G401.6 (cell line): ENCODE measurements around the gene PCED1B.

ENCODE experiments used
- FAIRE-seq: peaks from 2 replicates; lab custom pipeline; 2012; peaks lifted over from hg19 to GRCh38; lab: Jason Lieb, UNC

PCED1B gene

GRCh38 chr12:47236109-47236714 is 156.8 kb downstream of the PCED1B start:
- no peak for FAIRE-seq

GRCh38 chr12:47237751-47238211 is 158.4 kb downstream of the PCED1B start:
- no peak for FAIRE-seq

- FAIRE-seq = no peak
These were observed 159.3 kb downstream of the PCED1B start for GRCh38 chr12:47238669-47239114.

GRCh38 chr12:47242426-47242825 is 163.0 kb downstream of the PCED1B start:
- no peak for FAIRE-seq

- no peak for FAIRE-seq
These were observed 165.4 kb downstream of the PCED1B start for GRCh38 chr12:47244835-47245234.

- no peak for FAIRE-seq
These were observed 166.2 kb downstream of the PCED1B start for GRCh38 chr12:47245623-47246022.

GRCh38 chr12:47247418-47247817 is 168.0 kb downstream of the PCED1B start:
- no peak for FAIRE-seq

GRCh38 chr12:47249082-47249481 is 169.7 kb downstream of the PCED1B start:
- no peak for FAIRE-seq

- FAIRE-seq = no peak
These were observed 170.4 kb downstream of the PCED1B start for GRCh38 chr12:47249719-47250357.

- no peak for FAIRE-seq
These were observed 172.5 kb downstream of the PCED1B start for GRCh38 chr12:47251919-47252318.

GRCh38 chr12:47264951-47265350 is 185.5 kb downstream of the PCED1B start:
- no peak for FAIRE-seq

GRCh38 chr12:47265391-47265790 is 186.0 kb downstream of the PCED1B start:
- FAIRE-seq = no peak

- no peak for FAIRE-seq
These were observed 188.2 kb downstream of the PCED1B start for GRCh38 chr12:47267571-47267970.

GRCh38 chr12:47268501-47269454 is 189.4 kb downstream of the PCED1B start:
- no peak for FAIRE-seq

- no peak for FAIRE-seq
These were observed 190.5 kb downstream of the PCED1B start for GRCh38 chr12:47269916-47270315.

- no peak for FAIRE-seq
These were observed 191.6 kb downstream of the PCED1B start for GRCh38 chr12:47270782-47271664.

GRCh38 chr12:47271800-47272239 is 192.4 kb downstream of the PCED1B start:
- no peak for FAIRE-seq

- no peak for FAIRE-seq
These were observed 193.2 kb downstream of the PCED1B start for GRCh38 chr12:47272412-47273190.

- no peak for FAIRE-seq
These were observed 193.8 kb downstream of the PCED1B start for GRCh38 chr12:47273191-47273626.

GRCh38 chr12:47274760-47275159 is 195.3 kb downstream of the PCED1B start:
- no peak for FAIRE-seq

- no peak for FAIRE-seq
These were observed 196.8 kb downstream of the PCED1B start for GRCh38 chr12:47276253-47276620.
